Ishikawa (cell line): ENCODE results near the gene NXN.

Experiments used
- CEBPB ChIP-seq: IDR thresholded peaks from 2 replicates; pipeline ENCODE4 v1.6.1; 2012
- CREB1 ChIP-seq: IDR thresholded peaks from 2 replicates; pipeline ENCODE4 v1.6.1; 2012; ENCODE audit warnings: low read depth
- EGR1 ChIP-seq: IDR thresholded peaks from 2 replicates; pipeline ENCODE4 v1.6.1; 2012
- EP300 ChIP-seq: IDR thresholded peaks from 2 replicates; pipeline ENCODE4 v1.6.1; 2012; ENCODE audit warnings: borderline replicate concordance
- FOXM1 ChIP-seq: IDR thresholded peaks from 2 replicates; pipeline ENCODE4 v1.6.1; 2012; ENCODE audit warnings: low read depth, borderline replicate concordance
- MAX ChIP-seq: IDR thresholded peaks from 2 replicates; pipeline ENCODE4 v1.6.1; 2012
- NFIC ChIP-seq: IDR thresholded peaks from 2 replicates; pipeline ENCODE4 v1.6.1; 2012
- RAD21 ChIP-seq: IDR thresholded peaks from 2 replicates; pipeline ENCODE4 v1.6.1; 2012; ENCODE audit warnings: low read depth
- REST ChIP-seq: IDR thresholded peaks from 2 replicates; pipeline ENCODE4 v1.6.1; 2012; ENCODE audit warnings: low read depth, mild to moderate bottlenecking
- TEAD4 ChIP-seq: IDR thresholded peaks from 2 replicates; pipeline ENCODE4 v1.6.1; 2012

GRCh38 chr17:953767-954166, 25.8 kb downstream of the NXN start:
- TF ChIP-seq RAD21 (no peak), CEBPB (no peak), TEAD4 (no peak), REST (no peak), EGR1 (no peak), MAX (no peak), EP300 (no peak), FOXM1 (no peak), NFIC (no peak), CREB1 (no peak)
